Activated T-cell treated with anti-CD3 and anti-CD28 coated beads, Interleukin-2, amount 50 U/mL, for 24 hours (primary cell): ENCODE data around the gene ZSCAN10.

Source experiments
- DNase-seq: peaks from one replicate; pipeline ENCODE4 v3.0.0-alpha.2; 2020
- H3K27ac Mint-ChIP-seq: 2 replicates; pipeline ENCODE4 v1.8.0; 2020; ENCODE audit warnings: mild to moderate bottlenecking, mixed read lengths
- H3K27me3 Mint-ChIP-seq: 2 replicates; pipeline ENCODE4 v1.8.0; 2020; ENCODE audit warnings: mixed read lengths
- H3K36me3 Mint-ChIP-seq: 2 replicates; pipeline ENCODE4 v1.8.0; 2020; ENCODE audit warnings: low read depth, mixed read lengths
- H3K4me1 Mint-ChIP-seq: 2 replicates; pipeline ENCODE4 v1.8.0; 2020; ENCODE audit warnings: low read depth, mixed read lengths
- H3K4me3 Mint-ChIP-seq: 2 replicates; pipeline ENCODE4 v1.8.0; 2020; ENCODE audit warnings: mild to moderate bottlenecking, moderate library complexity, mixed read lengths
- H3K9me3 Mint-ChIP-seq: 2 replicates; pipeline ENCODE4 v1.8.0; 2020; ENCODE audit warnings: mixed read lengths

Gene ZSCAN10

DNA sequence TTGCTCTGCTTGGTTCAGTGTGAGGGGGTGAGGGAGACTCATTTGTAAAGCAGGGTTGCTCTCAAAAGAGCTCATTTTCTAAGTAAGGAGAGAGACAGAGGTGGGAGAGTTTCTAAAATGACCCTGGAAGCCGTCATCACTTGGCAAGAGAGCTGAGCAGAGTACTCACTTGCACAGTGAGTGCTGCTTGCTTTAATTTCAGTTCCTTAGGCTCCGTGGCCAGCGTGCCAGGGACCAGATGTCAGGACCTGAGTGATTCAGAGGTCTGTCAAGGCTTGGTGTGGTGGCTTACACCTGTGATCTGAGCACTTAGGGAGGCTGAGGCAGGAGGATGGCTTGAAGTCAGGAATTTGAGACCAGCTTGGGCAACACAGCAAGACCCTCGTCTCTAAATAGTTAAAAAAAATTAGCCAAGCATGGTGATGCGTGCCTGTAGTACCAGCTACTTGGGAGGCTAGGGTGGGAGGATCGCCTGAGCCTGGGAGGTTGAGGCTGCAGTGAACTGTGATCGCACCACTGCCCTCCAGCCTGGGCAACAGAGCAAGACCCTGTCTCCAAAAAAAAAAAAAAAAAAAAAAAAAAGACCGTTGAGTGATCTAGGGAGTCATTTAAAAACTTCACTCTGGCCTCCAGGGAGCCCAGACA lies 24.0 kb upstream of the ZSCAN10 start:
- peaks cover 36% of the 10 kb centered on the region for H3K4me1 Mint-ChIP-seq
- peaks cover 26% of the 10 kb centered on the region for H3K36me3 Mint-ChIP-seq
- no peaks in the 10 kb centered on the region for H3K9me3 Mint-ChIP-seq
- peak overlapping the region; percentile 98 for H3K27ac Mint-ChIP-seq
- no peak for DNase-seq
- no peaks in the 10 kb centered on the region for H3K27me3 Mint-ChIP-seq
- peak overlapping the region; percentile 97 for H3K4me3 Mint-ChIP-seq

DNA sequence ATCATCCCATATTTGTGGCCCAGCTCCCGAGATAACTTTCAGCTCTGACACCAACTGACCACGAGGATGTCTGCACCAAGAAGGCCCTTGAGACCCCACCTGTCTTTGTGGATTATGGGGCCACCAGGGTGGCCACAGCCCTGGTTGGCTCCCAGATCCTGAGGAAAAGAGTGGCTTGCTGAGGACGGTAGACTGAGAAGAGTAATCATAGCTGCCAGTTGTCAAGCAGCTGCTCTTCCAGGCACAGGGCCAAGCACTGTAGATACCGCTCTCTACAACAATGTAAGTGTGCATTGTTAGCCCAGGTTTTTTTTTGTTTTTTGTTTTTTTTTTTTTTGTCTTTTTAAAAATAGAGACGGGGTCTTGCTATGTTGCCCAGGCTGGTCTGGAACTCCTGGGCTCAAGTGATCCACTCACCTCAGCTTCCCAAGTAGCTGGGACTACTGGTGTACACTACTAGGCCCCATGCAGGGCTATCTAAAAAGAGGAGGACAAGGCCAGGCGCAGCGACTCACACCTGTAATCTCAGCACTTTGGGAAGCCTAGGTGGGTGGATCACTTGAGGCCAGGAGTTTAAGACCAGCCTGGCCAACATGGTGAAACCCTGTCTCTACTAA lies 22.9 kb upstream of the ZSCAN10 start:
- Mint-ChIP-seq H3K27ac (no peak overlapping the region), H3K36me3 (peaks cover 16% of the 10 kb centered on the region), H3K9me3 (no peaks in the 10 kb centered on the region), H3K4me3 (no peak overlapping the region), H3K4me1 (peaks cover 26% of the 10 kb centered on the region), H3K27me3 (no peaks in the 10 kb centered on the region)
- no peak for DNase-seq

GRCh38 chr16:3120435-3120834 lies 21.3 kb upstream of the ZSCAN10 start:
- Mint-ChIP-seq H3K9me3 (no peaks in the 10 kb centered on the region), H3K27me3 (no peaks in the 10 kb centered on the region), H3K27ac (no peak overlapping the region), H3K4me1 (peaks cover 20% of the 10 kb centered on the region), H3K4me3 (no peak overlapping the region), H3K36me3 (peaks cover 7% of the 10 kb centered on the region)
- DNase-seq: no peak

DNA sequence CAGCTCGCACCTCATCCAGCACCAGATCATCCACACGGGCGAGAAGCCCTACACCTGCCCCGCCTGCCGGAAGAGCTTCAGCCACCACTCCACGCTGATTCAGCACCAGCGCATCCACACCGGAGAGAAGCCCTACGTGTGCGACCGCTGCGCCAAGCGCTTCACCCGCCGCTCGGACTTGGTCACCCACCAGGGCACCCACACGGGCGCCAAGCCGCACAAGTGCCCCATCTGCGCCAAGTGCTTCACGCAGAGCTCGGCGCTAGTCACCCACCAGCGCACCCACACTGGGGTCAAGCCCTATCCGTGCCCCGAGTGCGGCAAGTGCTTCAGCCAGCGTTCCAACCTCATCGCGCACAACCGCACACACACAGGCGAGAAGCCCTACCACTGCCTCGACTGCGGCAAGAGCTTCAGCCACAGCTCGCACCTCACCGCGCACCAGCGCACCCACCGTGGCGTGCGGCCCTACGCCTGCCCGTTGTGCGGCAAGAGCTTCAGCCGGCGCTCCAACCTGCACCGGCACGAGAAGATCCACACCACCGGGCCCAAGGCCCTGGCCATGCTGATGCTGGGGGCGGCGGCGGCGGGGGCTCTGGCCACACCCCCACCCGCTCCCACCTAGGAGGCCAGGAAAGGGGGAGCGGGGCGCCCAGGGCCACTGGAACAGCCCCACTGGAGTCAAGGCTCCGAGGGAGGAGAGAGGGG lies 20.8 kb upstream of the ZSCAN10 start:
- H3K27me3 Mint-ChIP-seq: no peaks in the 10 kb centered on the region
- DNase-seq: no peak
- H3K4me3 Mint-ChIP-seq: no peak overlapping the region
- H3K4me1 Mint-ChIP-seq: peaks cover 16% of the 10 kb centered on the region
- H3K9me3 Mint-ChIP-seq: no peaks in the 10 kb centered on the region
- H3K36me3 Mint-ChIP-seq: peaks cover 4% of the 10 kb centered on the region
- no peak overlapping the region for H3K27ac Mint-ChIP-seq

- Mint-ChIP-seq H3K27ac (no peak overlapping the region), H3K27me3 (no peaks in the 10 kb centered on the region), H3K4me1 (peaks cover 12% of the 10 kb centered on the region), H3K4me3 (no peak overlapping the region), H3K9me3 (no peaks in the 10 kb centered on the region), H3K36me3 (no peaks in the 10 kb centered on the region)
- DNase-seq: no peak
Measured at GRCh38 chr16:3119286-3119685, 20.2 kb upstream of the ZSCAN10 start.

- no peak for DNase-seq
- Mint-ChIP-seq H3K4me1 (peaks cover 12% of the 10 kb centered on the region), H3K27me3 (no peaks in the 10 kb centered on the region), H3K36me3 (no peaks in the 10 kb centered on the region), H3K27ac (no peak overlapping the region), H3K4me3 (no peak overlapping the region), H3K9me3 (no peaks in the 10 kb centered on the region)
Measured at GRCh38 chr16:3118846-3119245, 19.8 kb upstream of the ZSCAN10 start.

- no peaks in the 10 kb centered on the region for H3K27me3 Mint-ChIP-seq
- no peak for DNase-seq
- no peak overlapping the region for H3K27ac Mint-ChIP-seq
- H3K4me3 Mint-ChIP-seq: no peak overlapping the region
- H3K9me3 Mint-ChIP-seq: no peaks in the 10 kb centered on the region
- H3K36me3 Mint-ChIP-seq: no peaks in the 10 kb centered on the region
- H3K4me1 Mint-ChIP-seq: peaks cover 6% of the 10 kb centered on the region
Measured at GRCh38 chr16:3118204-3118790, 19.2 kb upstream of the ZSCAN10 start.

DNA sequence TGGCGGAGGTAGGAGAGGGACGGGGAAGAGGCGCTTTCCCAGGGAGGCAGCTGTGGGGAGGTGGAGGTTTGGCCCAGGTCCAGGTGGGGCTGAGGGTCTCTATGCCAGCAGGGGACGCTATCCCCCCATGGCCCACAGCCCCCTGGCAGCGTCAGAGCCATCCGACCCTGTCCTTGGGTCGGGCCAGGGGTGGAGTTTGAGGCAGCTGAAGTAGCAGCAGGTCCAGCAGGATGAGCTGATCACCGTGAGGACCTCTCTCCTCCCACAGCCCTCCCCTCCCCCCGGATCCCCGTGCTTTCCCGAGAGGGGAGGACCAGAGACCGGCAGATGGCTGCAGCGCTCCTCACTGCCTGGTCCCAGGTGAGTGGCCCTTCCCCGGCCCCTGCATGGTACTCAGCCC lies 16.5 kb upstream of the ZSCAN10 start:
- Mint-ChIP-seq H3K4me3 (no peak overlapping the region), H3K36me3 (no peaks in the 10 kb centered on the region), H3K27me3 (peaks cover 6% of the 10 kb centered on the region), H3K4me1 (no peaks in the 10 kb centered on the region), H3K9me3 (no peaks in the 10 kb centered on the region), H3K27ac (no peak overlapping the region)
- no peak for DNase-seq

DNA sequence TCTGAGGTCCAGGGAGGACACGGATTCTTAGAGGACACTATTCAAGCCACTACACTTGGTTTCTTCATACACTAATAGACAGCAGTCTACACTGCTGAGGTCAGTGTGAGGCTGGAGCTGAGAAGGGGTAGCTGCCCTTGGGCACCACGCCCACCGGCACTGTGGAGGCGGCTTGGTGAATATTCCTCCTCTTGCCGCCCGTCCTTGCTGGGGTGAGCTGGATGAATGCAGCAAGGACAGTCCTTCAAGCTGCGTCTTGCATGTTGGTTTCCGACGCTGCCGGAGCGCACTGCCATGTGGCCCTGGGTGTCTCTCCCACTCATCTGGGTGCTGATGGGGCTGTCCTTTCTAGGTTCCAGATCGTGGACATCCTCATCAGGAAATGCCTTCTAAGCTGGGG lies 15.9 kb upstream of the ZSCAN10 start:
- Mint-ChIP-seq H3K4me1 (no peaks in the 10 kb centered on the region), H3K36me3 (no peaks in the 10 kb centered on the region), H3K27me3 (peaks cover 6% of the 10 kb centered on the region), H3K27ac (no peak overlapping the region), H3K9me3 (no peaks in the 10 kb centered on the region), H3K4me3 (no peak overlapping the region)
- DNase-seq: no peak

DNA sequence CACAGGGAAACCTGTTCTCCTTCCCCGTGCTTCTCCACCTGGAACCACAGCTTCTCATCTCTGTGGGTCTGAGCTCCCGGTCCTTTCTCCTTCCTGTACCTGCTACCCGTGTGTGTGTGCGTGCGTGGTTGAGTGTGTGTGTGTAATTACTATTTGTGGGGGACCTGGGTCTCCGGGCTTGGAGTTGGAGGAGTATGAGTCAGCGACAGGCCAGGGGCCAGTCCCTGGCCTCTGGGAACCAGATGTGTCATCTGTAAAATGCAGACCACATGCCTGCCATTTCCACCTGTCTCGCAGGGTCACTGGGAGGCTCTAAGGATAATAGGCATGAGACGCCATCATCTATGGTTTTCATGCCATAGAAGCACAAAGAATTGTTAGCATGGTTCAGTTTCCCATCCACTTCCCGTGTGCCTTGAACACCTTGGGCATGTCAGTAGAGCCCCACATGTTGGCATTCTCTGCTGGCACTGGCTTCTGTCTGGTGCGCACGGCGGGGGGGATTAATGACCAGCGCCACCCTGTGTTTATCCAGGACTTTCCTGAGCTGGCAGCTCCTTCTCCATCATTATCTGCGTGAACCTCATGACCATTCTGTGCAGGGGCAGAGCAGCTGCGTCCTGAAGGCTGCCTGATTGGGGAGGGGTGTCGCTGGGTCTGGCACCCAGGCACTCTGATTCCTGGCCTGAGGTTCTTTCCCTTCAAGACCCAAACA lies 14.8 kb upstream of the ZSCAN10 start:
- Mint-ChIP-seq H3K4me1 (no peaks in the 10 kb centered on the region), H3K27ac (no peak overlapping the region), H3K36me3 (no peaks in the 10 kb centered on the region), H3K4me3 (no peak overlapping the region), H3K9me3 (no peaks in the 10 kb centered on the region), H3K27me3 (peaks cover 6% of the 10 kb centered on the region)
- DNase-seq: no peak

DNA sequence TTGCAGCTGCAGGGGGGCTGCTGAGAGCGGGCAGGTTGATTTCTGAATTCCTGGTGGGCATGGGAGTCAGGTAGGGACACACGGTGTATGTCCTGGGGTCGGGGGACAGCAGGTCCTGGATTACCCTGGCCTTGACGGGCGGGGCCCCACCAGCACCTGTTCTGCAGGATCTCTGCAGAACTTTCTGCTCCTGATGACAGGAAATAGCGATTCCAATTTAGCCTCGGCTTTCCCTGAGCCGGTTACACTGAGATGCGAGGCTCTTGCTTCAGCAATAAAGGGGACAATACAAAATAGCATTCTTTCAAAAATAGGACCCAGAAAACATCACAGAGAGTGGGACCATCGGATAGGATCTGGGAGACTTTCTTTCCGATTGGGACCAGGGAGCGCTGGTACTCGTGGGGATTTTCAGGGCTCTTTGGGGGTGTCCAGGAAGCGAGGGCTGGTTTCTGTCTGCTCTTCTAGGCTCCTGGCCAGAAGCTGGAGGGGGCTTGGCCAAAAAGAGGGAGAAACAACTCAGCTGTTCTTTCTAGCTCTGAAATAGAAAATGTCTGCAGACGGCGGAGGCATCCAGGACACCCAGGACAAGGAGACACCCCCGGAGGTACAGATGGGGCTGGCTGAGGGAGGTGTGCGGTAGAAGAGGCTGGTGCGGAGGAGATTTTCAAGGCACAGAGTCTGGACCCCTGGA lies 13.9 kb upstream of the ZSCAN10 start:
- Mint-ChIP-seq H3K4me3 (no peak overlapping the region), H3K27ac (no peak overlapping the region), H3K36me3 (no peaks in the 10 kb centered on the region), H3K9me3 (no peaks in the 10 kb centered on the region), H3K4me1 (no peaks in the 10 kb centered on the region), H3K27me3 (peaks cover 6% of the 10 kb centered on the region)
- no peak for DNase-seq

GRCh38 chr16:3112058-3112880 lies 13.2 kb upstream of the ZSCAN10 start, which contains the start of gene ZNF205:
TSS of gene ZNF205 (plus strand) at chr16:3112586. CDS start at chr16:3113431, 845 bp downstream.
- Mint-ChIP-seq H3K27me3 (peaks cover 6% of the 10 kb centered on the region), H3K36me3 (no peaks in the 10 kb centered on the region), H3K9me3 (no peaks in the 10 kb centered on the region), H3K27ac (no peak within 1 kb of the TSS), H3K4me3 (no peak within 1 kb of the TSS), H3K4me1 (peaks cover 2% of the 10 kb centered on the region)
- DNase-seq: no peak

DNA sequence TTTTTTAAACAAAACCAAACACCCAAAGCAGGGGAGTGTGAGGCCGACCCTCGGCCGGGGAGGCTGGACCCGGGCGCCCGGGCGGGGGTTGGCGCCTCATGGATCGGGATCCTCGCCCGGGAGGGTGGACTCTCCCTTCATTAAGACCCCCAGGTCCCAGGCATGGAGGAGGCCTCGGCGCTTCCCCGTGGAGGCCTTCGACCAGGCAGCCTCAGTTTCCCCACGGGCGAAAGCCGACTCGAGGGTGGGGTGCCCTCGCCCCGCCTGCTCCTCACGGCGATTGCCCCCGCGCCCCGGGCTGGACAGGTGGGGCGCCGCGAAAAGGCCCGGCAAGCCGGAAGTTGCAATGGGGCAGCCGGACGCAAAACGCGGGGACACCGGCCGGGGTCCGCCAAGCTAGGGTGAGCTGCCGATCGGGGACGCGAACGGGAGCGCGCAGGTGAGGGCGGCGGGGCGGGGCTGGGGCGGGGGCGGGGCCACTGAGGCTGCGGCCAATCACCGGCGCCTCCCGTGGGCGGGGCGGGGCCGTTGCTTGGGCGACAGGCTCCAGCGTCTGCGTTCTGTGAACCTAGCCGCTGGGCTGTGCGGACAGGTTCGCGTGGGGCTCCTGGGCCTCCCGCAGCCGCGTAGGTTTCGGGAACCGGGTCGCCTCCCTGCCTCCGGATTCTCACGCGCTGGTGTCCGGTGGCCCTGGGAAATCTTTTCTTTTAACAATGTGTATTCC lies 7.3 kb upstream of the ZSCAN10 start:
- peak; percentile 97 for DNase-seq
- H3K4me1 Mint-ChIP-seq: peaks cover 18% of the 10 kb centered on the region
- H3K27me3 Mint-ChIP-seq: no peaks in the 10 kb centered on the region
- peak overlapping the region; percentile 79 for H3K4me3 Mint-ChIP-seq
- H3K36me3 Mint-ChIP-seq: no peaks in the 10 kb centered on the region
- H3K27ac Mint-ChIP-seq: peak overlapping the region; percentile 93
- no peaks in the 10 kb centered on the region for H3K9me3 Mint-ChIP-seq
